SK-N-SH (cell line): ENCODE results near the gene DCX. TPM values are rescaled to one million over a fixed set of nuclear protein-coding genes. Genes with fewer than 3 reads are reported as not detected.

Experiments used
- CTCF ChIA-PET: fragments of 300-600, 350-600 bp; formaldehyde crosslinking; extraction: SDS; loops from one replicate; lab custom pipeline; 2021; lab: Yijun Ruan, JAX
- POLR2A ChIA-PET: fragments of 350-600 bp; sonication (Branson Sonifier 250); formaldehyde crosslinking; extraction: SDS; loops from one replicate; lab custom pipeline; 2020; ENCODE audit warnings: antibody characterized with exemption, inconsistent platforms; lab: Yijun Ruan, JAX
- DNase-seq: peaks from one replicate; pipeline ENCODE4 v3.0.0; 2012
- H2AFZ ChIP-seq: fragments of 200-600 bp; sonication (generic); 2 replicates; pipeline ENCODE4 v1.8.1; 2016; ENCODE audit warnings: antibody characterized with exemption, mild to moderate bottlenecking, low read depth
- H3F3A ChIP-seq: fragments of 200-600 bp; sonication (generic); replicated peaks from 2 replicates; pipeline ENCODE3; 2016; ENCODE audit warnings: antibody characterized with exemption, mild to moderate bottlenecking; ENCODE audit not compliant: insufficient read depth
- H3K27ac ChIP-seq, 2 experiments: fragments of 200-500 bp in 1 of 2; fragments of 200-600 bp in 1 of 2; sonication (Bioruptor generic) in 1 of 2; sonication (generic), shearing (Covaris generic) in 1 of 2; 2 replicates each; pipeline versions ENCODE4 v1.5.1 to v1.6.1; 2014 to 2016; ENCODE audit warnings: low read depth in 2 of 2, inconsistent platforms in 1 of 2, low read length in 1 of 2, mild to moderate bottlenecking in 1 of 2, mixed read lengths in 1 of 2
- H3K27me3 ChIP-seq: fragments of 200-600 bp; sonication (generic), shearing (Covaris generic); 2 replicates; pipeline ENCODE4 v1.6.1; 2016; ENCODE audit warnings: mixed run types; ENCODE audit not compliant: insufficient read depth
- H3K36me3 ChIP-seq, 2 experiments: fragments of 200-500 bp in 1 of 2; fragments of 200-600 bp in 1 of 2; sonication (Bioruptor generic) in 1 of 2; sonication (generic) in 1 of 2; replicated peaks in 1 of 2; 2 replicates each; pipeline versions ENCODE3 to v1.5.1; 2014 to 2016; ENCODE audit warnings: low read length in 1 of 2, mild to moderate bottlenecking in 1 of 2; ENCODE audit not compliant: insufficient read depth in 2 of 2, control insufficient read depth in 1 of 2
- H3K4me1 ChIP-seq, 2 experiments: fragments of 200-500 bp in 1 of 2; fragments of 200-600 bp in 1 of 2; sonication (Bioruptor generic) in 1 of 2; sonication (generic), shearing (Covaris generic) in 1 of 2; 2 replicates each; pipeline versions ENCODE4 v1.5.1 to v1.6.1; 2014 to 2016; ENCODE audit warnings: low read depth in 1 of 2, low read length in 1 of 2, mixed run types in 1 of 2; ENCODE audit not compliant: insufficient read depth in 2 of 2, control insufficient read depth in 1 of 2
- H3K4me2 ChIP-seq: fragments of 200-600 bp; sonication (generic), shearing (Covaris generic); 2 replicates; pipeline ENCODE4 v1.6.1; 2017; ENCODE audit warnings: mixed run types
- H3K4me3 ChIP-seq, 2 experiments: fragments of 200-500 bp in 1 of 2; fragments of 200-600 bp in 1 of 2; sonication (Bioruptor generic) in 1 of 2; sonication (generic), shearing (Covaris generic) in 1 of 2; 2 replicates each; pipeline versions ENCODE4 v1.5.1 to v1.8.1; 2014 to 2016; ENCODE audit warnings: low read depth in 2 of 2, inconsistent platforms in 1 of 2, low read length in 1 of 2, mild to moderate bottlenecking in 1 of 2, mixed read lengths in 1 of 2, moderate library complexity in 1 of 2
- H3K79me2 ChIP-seq: fragments of 200-600 bp; sonication (generic); 2 replicates; pipeline ENCODE4 v1.8.1; 2017; ENCODE audit warnings: mild to moderate bottlenecking; ENCODE audit not compliant: insufficient read depth
- H3K9ac ChIP-seq: fragments of 200-600 bp; sonication (generic); 2 replicates; pipeline ENCODE4 v1.6.1; 2017; ENCODE audit warnings: mixed run types
- H3K9me2 ChIP-seq: fragments of 200-600 bp; sonication (generic); 2 replicates; pipeline ENCODE4 v1.6.1; 2017; ENCODE audit warnings: mixed run types
- H3K9me3 ChIP-seq: fragments of 200-600 bp; sonication (generic); 2 replicates; pipeline ENCODE4 v1.6.1; 2017; ENCODE audit warnings: mixed run types, mild to moderate bottlenecking, moderate library complexity
- H4K20me1 ChIP-seq: fragments of 200-600 bp; sonication (generic); 2 replicates; pipeline ENCODE4 v1.6.1; 2017; ENCODE audit warnings: mild to moderate bottlenecking, mixed run types; ENCODE audit not compliant: insufficient read depth
- CTCF ChIP-seq: fragments of 200-600 bp; sonication (generic); IDR thresholded peaks from 2 replicates; pipeline ENCODE4 v1.6.1; 2017; ENCODE audit warnings: antibody characterized with exemption, mild to moderate bottlenecking, moderate library complexity
- FOXJ3 ChIP-seq: sonication (generic); formaldehyde crosslinking; IDR thresholded peaks from 2 replicates; pipeline ENCODE4 v1.5.1; 2020; ENCODE audit warnings: mild to moderate bottlenecking, missing genetic modification reagents
- FOXM1 ChIP-seq: IDR thresholded peaks from 2 replicates; pipeline ENCODE4 v1.4.0; 2012; ENCODE audit warnings: low read depth, mild to moderate bottlenecking
- MEF2A ChIP-seq: IDR thresholded peaks from 2 replicates; pipeline ENCODE4 v1.4.0; 2012; ENCODE audit warnings: low read depth, borderline replicate concordance
- POLR2AphosphoS5 ChIP-seq: IDR thresholded peaks from 2 replicates; pipeline ENCODE4 v1.6.1; 2012; ENCODE audit warnings: low read depth, low read length
- RCOR1 ChIP-seq: fragments of 150-350 bp; IDR thresholded peaks from 2 replicates; pipeline ENCODE4 v1.6.1; 2017; ENCODE audit warnings: antibody characterized with exemption, low read length
- RFX5 ChIP-seq: IDR thresholded peaks from 2 replicates; pipeline ENCODE4 v1.6.1; 2012; ENCODE audit warnings: mild to moderate bottlenecking, improper control_type of control experiment, low read length
- RXRA ChIP-seq: IDR thresholded peaks from 2 replicates; pipeline ENCODE4 v1.4.0; 2012; ENCODE audit warnings: low read depth, mild to moderate bottlenecking, borderline replicate concordance
- SMC3 ChIP-seq: IDR thresholded peaks from 2 replicates; pipeline ENCODE4 v1.6.1; 2012; ENCODE audit warnings: low read depth, low read length, improper control_type of control experiment
- TEAD4 ChIP-seq: IDR thresholded peaks from 2 replicates; pipeline ENCODE4 v1.4.0; 2012; ENCODE audit warnings: mild to moderate bottlenecking, borderline replicate concordance; ENCODE audit not compliant: insufficient read depth
- USF1 ChIP-seq: IDR thresholded peaks from 2 replicates; pipeline ENCODE4 v1.4.0; 2012; ENCODE audit warnings: low read depth, borderline replicate concordance
- USF2 ChIP-seq: fragments of 150-350 bp; IDR thresholded peaks from 2 replicates; pipeline ENCODE4 v1.6.1; 2017; ENCODE audit warnings: antibody characterized with exemption, low read length, low read depth, borderline replicate concordance
- YY1 ChIP-seq: IDR thresholded peaks from 2 replicates; pipeline ENCODE4 v1.4.0; 2012; ENCODE audit warnings: low read depth, mild to moderate bottlenecking
- ZBTB33 ChIP-seq: IDR thresholded peaks from 2 replicates; pipeline ENCODE4 v1.4.0; 2012; ENCODE audit warnings: low read depth, borderline replicate concordance
- WGBS: methylation state at CpG from one replicate; pipeline ENCODE4 v1.1.6; 2017; ENCODE audit warnings: low lambda C conversion rate; 5-methylcytosine and 5-hydroxymethylcytosine counted together
- polyA plus RNA-seq, 3 experiments: library from polyadenylated mRNA; depleted of rRNA; stranded (reverse); fragments of >200 nt; gene quantifications; 2 replicates each; pipeline ENCODE4 v1.2.3, GENCODE V29; 2012
- TF ChIP-seq, protein P1 (sequence below): fragments of 150-350 bp; IDR thresholded peaks from 2 replicates; pipeline ENCODE4 v1.6.1; 2016; ENCODE audit warnings: mild to moderate bottlenecking, low read depth, low read length

Gene DCX
- polyA plus RNA-seq (2012; rRNA removed): 0.26 and 0.88 TPM in 2 replicates
- 0.98 and 1.6 TPM in 2 replicates for polyA plus RNA-seq (2012; cell fraction: cytosol; rRNA removed)
- polyA plus RNA-seq (2012; cell fraction: nucleus; rRNA removed): 0.19 and 0.20 TPM in 2 replicates

- Histone ChIP-seq H3K79me2 (no peaks in the 10 kb centered on the region), H3K36me3 (no peaks in the 10 kb centered on the region), H3K4me3 (peak within 1 kb of the TSS in 1 of 2 experiments; percentile 33; a peak in 1 of 4 replicates), H3K9me2 (no peaks in the 10 kb centered on the region), H3K4me1 (peaks cover 0 to 4% of the 10 kb centered on the region in 2 experiments; a peak in 2 of 4 replicates), H3K4me2 (no peak within 1 kb of the TSS), H3K27me3 (no peaks in the 10 kb centered on the region; the same call in 1 of the 2 replicates), H3F3A (no peaks in the 10 kb centered on the region), H3K27ac (peak within 1 kb of the TSS in 1 of 2 experiments; percentile 79; a peak in 2 of 4 replicates), H3K9ac (no peak within 1 kb of the TSS), H2AFZ (no peak within 1 kb of the TSS), H4K20me1 (no peaks in the 10 kb centered on the region), H3K9me3 (no peaks in the 10 kb centered on the region)
- 3% methylated on average over 3 of the region's 3 CpGs for WGBS
- CTCF ChIA-PET: interaction anchor here (1.2 to 2.6 kb wide), 5 partner anchors 11 to 269 kb away, joined by 3 to 10 read pairs (median 6); partner anchors contain the start of gene ALG13
- POLR2A ChIA-PET: interaction anchor here (2.0 kb wide), 1 partner anchor 40 kb away, joined by 7 read pairs; no protein-coding TSS in a partner anchor
- DNase-seq: peak; percentile 4
- no peak for TF ChIP-seq RFX5
- no peak for TF ChIP-seq YY1
- TF ChIP-seq RCOR1: no peak
- TF ChIP-seq, protein P1, sequence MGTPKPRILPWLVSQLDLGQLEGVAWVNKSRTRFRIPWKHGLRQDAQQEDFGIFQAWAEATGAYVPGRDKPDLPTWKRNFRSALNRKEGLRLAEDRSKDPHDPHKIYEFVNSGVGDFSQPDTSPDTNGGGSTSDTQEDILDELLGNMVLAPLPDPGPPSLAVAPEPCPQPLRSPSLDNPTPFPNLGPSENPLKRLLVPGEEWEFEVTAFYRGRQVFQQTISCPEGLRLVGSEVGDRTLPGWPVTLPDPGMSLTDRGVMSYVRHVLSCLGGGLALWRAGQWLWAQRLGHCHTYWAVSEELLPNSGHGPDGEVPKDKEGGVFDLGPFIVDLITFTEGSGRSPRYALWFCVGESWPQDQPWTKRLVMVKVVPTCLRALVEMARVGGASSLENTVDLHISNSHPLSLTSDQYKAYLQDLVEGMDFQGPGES: no peak
- no peak for TF ChIP-seq ZBTB33
- TF ChIP-seq TEAD4: no peak
- TF ChIP-seq USF2: no peak
- TF ChIP-seq USF1: no peak
- no peak for TF ChIP-seq POLR2AphosphoS5
- no peak for TF ChIP-seq FOXJ3
- no peak for TF ChIP-seq CTCF
- TF ChIP-seq MEF2A: no peak
- no peak for TF ChIP-seq FOXM1
- no peak for TF ChIP-seq RXRA
- TF ChIP-seq SMC3: no peak
Observed at GRCh38 chrX:111411983-111412382, at the start of gene DCX. DCX (minus strand) TSS chrX:111412192; CDS start chrX:111410398, 1,794 bp downstream.
